Measurements from ENCODE around the gene CELSR1.
A peak's percentile ranks its signal among the peaks of the same experiment; 100 is the strongest.

CELSR1 gene

DNA sequence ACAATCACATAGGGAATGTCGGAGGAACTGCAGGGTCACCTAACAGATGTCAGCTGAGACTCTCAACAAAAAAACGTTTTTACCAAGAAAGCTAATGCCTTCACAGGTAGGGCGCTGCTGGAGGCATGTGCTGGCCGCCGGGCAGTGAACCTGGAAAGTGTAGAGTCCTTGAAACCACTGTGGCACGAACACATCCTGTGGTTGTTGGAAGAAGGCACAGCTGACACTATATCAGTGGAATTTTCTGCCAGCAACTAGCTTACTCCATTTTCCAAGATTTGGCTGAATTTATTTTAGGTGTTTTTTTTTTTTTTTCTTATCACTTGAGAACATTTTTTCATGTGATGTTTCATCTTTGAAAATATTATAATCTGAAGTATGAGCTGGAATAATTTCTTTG lies 187.7 kb downstream of the CELSR1 start:
- Histone ChIP-seq H3K27me3 (ENCODE audit: control insufficient read depth in 1 of 2, insufficient read depth in 2 of 2, low read length in 2 of 2) (no peaks in the 10 kb centered on the region), H3K4me3 (ENCODE audit: low read length in 2 of 2) (no peak overlapping the region), H3K9ac (ENCODE audit: low read length in 2 of 2) (no peak overlapping the region), H3K4me1 (ENCODE audit: control insufficient read depth, insufficient read depth, low read length) (peaks cover 3% of the 10 kb centered on the region), H3K36me3 (ENCODE audit: control insufficient read depth in 2 of 2, insufficient read depth in 2 of 2, low read length in 2 of 2) (peaks cover 58 to 76% of the 10 kb centered on the region in 2 donors), H3K27ac (ENCODE audit: low read length) (no peak overlapping the region), H3K9me3 (ENCODE audit: control insufficient read depth in 2 of 2, low read length in 2 of 2) (no peaks in the 10 kb centered on the region)

DNA sequence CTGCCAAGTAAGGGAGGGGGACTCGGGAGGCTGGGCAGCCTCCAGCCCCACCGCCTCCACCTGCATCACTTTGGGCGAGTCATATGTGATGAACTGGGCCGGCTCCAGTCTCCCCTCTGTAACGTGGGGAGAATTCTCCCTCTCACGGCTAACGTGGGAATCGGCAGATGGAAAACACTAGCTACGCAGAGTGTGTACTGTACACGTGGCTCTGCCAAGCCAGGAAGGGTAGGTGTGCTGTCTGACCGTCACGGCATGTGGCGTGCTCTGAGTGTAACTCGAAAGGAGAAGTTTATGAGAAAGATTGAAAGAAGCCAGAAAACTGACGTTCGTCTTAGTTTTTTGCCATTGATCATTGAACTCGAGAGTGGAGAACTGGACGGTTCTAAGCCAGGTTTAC lies 188.2 kb downstream of the CELSR1 start:
- Histone ChIP-seq H3K36me3 (ENCODE audit: control insufficient read depth in 2 of 2, insufficient read depth in 2 of 2, low read length in 2 of 2) (peaks cover 56 to 78% of the 10 kb centered on the region in 2 donors), H3K27me3 (ENCODE audit: control insufficient read depth in 1 of 2, insufficient read depth in 2 of 2, low read length in 2 of 2) (no peaks in the 10 kb centered on the region), H3K27ac (ENCODE audit: low read length) (no peak overlapping the region), H3K4me1 (ENCODE audit: control insufficient read depth, insufficient read depth, low read length) (peaks cover 3% of the 10 kb centered on the region), H3K9me3 (ENCODE audit: control insufficient read depth in 2 of 2, low read length in 2 of 2) (no peaks in the 10 kb centered on the region), H3K9ac (ENCODE audit: low read length in 2 of 2) (no peak overlapping the region), H3K4me3 (ENCODE audit: low read length in 2 of 2) (no peak overlapping the region)

DNA sequence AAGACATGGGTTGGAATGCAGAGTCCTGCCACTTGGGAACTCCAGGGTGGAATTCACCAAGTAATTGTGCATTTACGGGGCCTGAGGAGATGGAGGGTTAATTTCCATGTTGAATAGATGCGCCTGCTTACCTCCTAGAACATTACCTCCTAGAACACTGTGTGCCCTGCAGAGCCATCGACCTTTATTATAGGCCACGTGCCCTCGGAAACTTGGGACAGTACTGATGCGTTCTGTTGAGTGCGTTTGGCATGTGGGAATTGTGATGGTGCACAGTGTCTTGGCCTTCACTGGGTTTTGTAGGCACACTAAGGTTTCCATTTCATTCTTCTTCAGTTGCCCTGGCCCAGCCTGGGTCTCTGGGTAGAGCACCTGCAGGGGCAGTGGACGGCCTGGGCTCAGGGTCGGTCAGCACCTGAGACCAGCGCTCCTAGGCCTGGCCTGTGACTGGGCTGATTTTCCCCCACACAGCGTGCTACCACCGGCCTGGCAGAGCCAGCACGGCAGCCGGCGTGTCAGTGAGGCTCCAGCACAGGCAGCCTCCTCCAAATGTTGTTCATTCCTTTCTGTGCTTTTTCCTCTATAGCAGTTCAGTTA lies 189.2 kb downstream of the CELSR1 start:
- Histone ChIP-seq H3K9ac (ENCODE audit: low read length in 2 of 2) (no peak overlapping the region), H3K9me3 (ENCODE audit: control insufficient read depth in 2 of 2, low read length in 2 of 2) (no peaks in the 10 kb centered on the region), H3K4me3 (ENCODE audit: low read length in 2 of 2) (no peak overlapping the region), H3K27me3 (ENCODE audit: control insufficient read depth in 1 of 2, insufficient read depth in 2 of 2, low read length in 2 of 2) (no peaks in the 10 kb centered on the region), H3K27ac (ENCODE audit: low read length) (no peak overlapping the region), H3K36me3 (ENCODE audit: control insufficient read depth in 2 of 2, insufficient read depth in 2 of 2, low read length in 2 of 2) (peaks cover 60 to 75% of the 10 kb centered on the region in 2 donors), H3K4me1 (ENCODE audit: control insufficient read depth, insufficient read depth, low read length) (peaks cover 3% of the 10 kb centered on the region)

DNA sequence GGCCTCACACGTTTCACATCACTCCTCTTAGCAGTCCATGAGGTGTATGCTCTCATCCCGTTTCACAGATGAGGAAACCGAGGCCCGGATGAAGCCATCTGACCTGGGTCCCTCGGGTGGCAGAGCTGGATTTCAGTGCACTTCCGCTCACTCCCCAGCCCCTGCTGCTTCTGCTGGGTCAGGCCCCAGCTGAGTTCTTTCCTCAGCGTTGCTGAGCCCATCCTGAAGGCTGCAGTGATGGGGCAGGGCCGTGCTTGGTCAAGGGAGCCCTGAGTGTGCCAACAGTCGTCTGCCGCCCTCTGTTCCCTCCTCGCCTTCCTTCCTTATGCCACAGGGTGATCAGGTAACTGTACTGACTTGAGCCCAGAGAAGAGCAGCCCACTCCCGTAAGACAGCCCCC lies 189.8 kb downstream of the CELSR1 start:
- no peak overlapping the region for H3K27ac ChIP-seq (ENCODE audit: low read length)
- peaks cover 3% of the 10 kb centered on the region for H3K4me1 ChIP-seq (ENCODE audit: control insufficient read depth, insufficient read depth, low read length)
- no peaks in the 10 kb centered on the region for H3K9me3 ChIP-seq (ENCODE audit: control insufficient read depth in 2 of 2, low read length in 2 of 2)
- H3K27me3 ChIP-seq (ENCODE audit: control insufficient read depth in 1 of 2, insufficient read depth in 2 of 2, low read length in 2 of 2): no peaks in the 10 kb centered on the region
- peaks cover 55 to 74% of the 10 kb centered on the region in 2 donors for H3K36me3 ChIP-seq (ENCODE audit: control insufficient read depth in 2 of 2, insufficient read depth in 2 of 2, low read length in 2 of 2)
- H3K9ac ChIP-seq (ENCODE audit: low read length in 2 of 2): no peak overlapping the region
- H3K4me3 ChIP-seq (ENCODE audit: low read length in 2 of 2): no peak overlapping the region

DNA sequence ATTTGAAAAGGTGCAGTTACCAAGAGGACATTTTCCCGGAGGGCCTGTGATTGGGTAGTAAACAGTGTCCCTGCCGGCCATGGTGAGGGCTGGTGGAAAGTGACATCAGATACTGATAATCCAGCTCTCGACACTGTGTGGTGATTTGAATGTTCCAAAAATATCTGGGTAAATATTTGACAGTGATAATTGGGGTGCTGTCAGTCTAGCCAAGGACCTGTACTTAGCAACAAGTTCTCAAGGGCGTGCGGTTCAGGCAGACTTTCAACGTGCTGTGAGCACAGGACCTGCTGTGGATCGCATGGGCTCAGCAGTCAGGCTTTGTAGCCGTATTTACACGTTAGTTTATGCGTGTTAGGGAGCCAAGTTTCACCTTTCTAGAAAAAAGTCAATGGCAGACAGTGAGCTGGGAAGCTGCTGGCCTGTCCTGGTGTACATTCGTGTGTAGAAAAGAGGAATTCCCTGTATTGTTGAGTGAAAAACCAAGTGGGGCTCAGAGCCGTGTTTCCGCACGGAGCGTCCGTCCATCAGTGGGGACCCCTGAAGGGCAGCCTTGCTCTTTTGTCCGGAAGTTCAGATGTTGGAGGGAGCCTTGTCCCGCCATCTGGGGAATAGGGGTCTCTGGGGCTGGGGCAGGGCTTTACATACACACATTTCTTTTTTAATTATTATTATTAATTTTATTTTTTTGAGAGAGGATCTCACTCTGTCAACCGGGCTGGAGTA lies 190.6 kb downstream of the CELSR1 start:
- Histone ChIP-seq H3K9me3 (ENCODE audit: control insufficient read depth in 2 of 2, low read length in 2 of 2) (no peaks in the 10 kb centered on the region), H3K27ac (ENCODE audit: low read length) (no peak overlapping the region), H3K4me3 (ENCODE audit: low read length in 2 of 2) (no peak overlapping the region), H3K27me3 (ENCODE audit: control insufficient read depth in 1 of 2, insufficient read depth in 2 of 2, low read length in 2 of 2) (no peaks in the 10 kb centered on the region), H3K4me1 (ENCODE audit: control insufficient read depth, insufficient read depth, low read length) (peaks cover 3% of the 10 kb centered on the region), H3K9ac (ENCODE audit: low read length in 2 of 2) (no peak overlapping the region), H3K36me3 (ENCODE audit: control insufficient read depth in 2 of 2, insufficient read depth in 2 of 2, low read length in 2 of 2) (peaks cover 49 to 71% of the 10 kb centered on the region in 2 donors)

DNA sequence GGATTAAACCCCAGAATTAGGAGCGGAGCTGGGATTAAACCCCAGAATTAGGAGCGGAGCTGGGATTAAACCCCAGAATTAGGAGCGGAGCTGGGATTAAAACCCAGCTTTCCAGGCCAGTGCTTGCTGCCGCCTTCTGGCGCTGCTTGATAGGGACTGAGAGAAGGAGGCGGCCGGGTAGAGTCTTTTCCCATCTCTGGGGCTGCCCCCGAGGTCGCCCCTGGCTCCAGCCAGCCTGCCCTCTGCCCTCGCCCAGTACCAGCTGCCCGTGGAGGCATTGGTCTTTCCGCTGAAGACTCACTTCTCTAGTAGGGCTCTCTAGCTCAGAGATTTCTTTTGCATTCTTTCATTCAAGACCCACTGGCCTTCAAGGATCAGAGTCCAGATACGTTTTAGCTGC lies 196.7 kb downstream of the CELSR1 start:
- H3K27ac ChIP-seq (ENCODE audit: low read length): no peak overlapping the region

DNA sequence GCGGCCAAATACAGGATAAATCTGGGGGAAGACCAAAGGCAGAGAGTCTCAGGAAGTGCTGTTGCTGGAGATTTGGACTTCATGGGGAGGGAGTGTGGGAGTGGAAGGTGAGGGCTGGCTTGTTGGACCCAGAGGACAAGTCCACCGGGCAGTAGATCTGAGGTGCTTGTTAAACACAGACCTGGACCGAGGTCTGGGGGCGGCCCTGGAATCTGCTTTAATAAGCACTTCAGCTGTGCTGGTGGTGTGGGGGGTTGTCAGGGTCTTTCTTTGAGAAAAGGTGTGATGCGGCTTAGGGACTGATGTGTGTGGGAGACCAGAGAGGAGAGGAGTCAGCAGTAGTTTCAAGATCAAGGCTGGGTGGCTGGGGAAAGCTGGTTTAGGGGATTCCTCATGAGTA lies 197.5 kb downstream of the CELSR1 start:
- Histone ChIP-seq H3K9ac (ENCODE audit: low read length in 2 of 2) (no peak overlapping the region), H3K27ac (ENCODE audit: low read length) (no peak overlapping the region), H3K4me1 (ENCODE audit: control insufficient read depth, insufficient read depth, low read length) (peaks cover 18% of the 10 kb centered on the region), H3K4me3 (ENCODE audit: low read length in 2 of 2) (no peak overlapping the region), H3K36me3 (ENCODE audit: control insufficient read depth in 2 of 2, insufficient read depth in 2 of 2, low read length in 2 of 2) (peaks cover 31 to 48% of the 10 kb centered on the region in 2 donors), H3K27me3 (ENCODE audit: control insufficient read depth in 1 of 2, insufficient read depth in 2 of 2, low read length in 2 of 2) (no peaks in the 10 kb centered on the region), H3K9me3 (ENCODE audit: control insufficient read depth in 2 of 2, low read length in 2 of 2) (no peaks in the 10 kb centered on the region)

More for the DNA sequence above, 196.7 kb downstream of the CELSR1 start:
- no peaks in the 10 kb centered on the region for H3K9me3 ChIP-seq (ENCODE audit: control insufficient read depth in 2 of 2, low read length in 2 of 2)
- no peak overlapping the region for H3K9ac ChIP-seq (ENCODE audit: low read length in 2 of 2)
- peaks cover 33 to 52% of the 10 kb centered on the region in 2 donors for H3K36me3 ChIP-seq (ENCODE audit: control insufficient read depth in 2 of 2, insufficient read depth in 2 of 2, low read length in 2 of 2)
- no peaks in the 10 kb centered on the region for H3K27me3 ChIP-seq (ENCODE audit: control insufficient read depth in 1 of 2, insufficient read depth in 2 of 2, low read length in 2 of 2)
- H3K4me3 ChIP-seq (ENCODE audit: low read length in 2 of 2): no peak overlapping the region
- H3K4me1 ChIP-seq (ENCODE audit: control insufficient read depth, insufficient read depth, low read length): peaks cover 18% of the 10 kb centered on the region

DNA sequence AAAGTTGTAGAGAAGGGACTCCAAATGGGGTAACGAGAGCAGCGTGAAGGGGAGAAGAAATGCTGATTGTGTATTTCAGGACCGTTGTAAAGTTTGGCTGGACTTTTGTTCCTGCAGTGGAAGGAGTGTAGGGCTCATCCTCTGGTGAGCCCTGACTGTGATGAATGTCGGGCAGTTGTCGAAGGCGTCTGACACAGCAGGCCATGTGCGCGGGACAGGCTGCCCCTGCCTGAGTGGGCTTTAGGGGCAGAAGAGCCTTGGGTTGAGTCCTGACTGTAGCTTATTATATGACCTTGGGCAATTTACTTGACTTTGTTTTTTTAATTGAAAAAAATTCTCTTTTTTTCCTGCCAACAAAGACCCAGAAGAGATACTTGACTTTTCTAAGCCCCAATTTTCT lies 198.8 kb downstream of the CELSR1 start:
- H3K27ac ChIP-seq (ENCODE audit: low read length): no peak overlapping the region

DNA sequence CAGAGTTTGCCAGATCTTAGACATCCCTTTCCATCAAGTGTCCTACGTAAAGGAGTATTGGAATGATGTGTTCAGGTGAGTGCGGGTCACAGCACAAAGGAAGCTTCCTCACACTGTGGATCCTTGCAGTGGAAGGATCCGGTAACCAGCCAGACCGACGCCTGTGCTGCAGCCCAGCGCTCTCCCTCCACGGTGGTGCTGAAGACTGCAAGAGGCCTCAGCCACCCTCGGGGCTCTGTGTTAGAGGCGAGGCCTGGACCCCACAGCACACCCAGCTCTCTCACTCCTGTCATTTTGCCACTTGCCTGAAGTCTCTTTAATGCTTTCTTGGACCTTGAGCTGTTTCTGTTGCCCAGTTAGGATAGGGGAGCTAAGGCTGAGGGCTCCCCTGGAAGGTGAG lies 199.6 kb downstream of the CELSR1 start:
- peaks cover 21 to 32% of the 10 kb centered on the region in 2 donors for H3K36me3 ChIP-seq (ENCODE audit: control insufficient read depth in 2 of 2, insufficient read depth in 2 of 2, low read length in 2 of 2)
- no peak overlapping the region for H3K27ac ChIP-seq (ENCODE audit: low read length)
- peaks cover 18% of the 10 kb centered on the region for H3K4me1 ChIP-seq (ENCODE audit: control insufficient read depth, insufficient read depth, low read length)
- no peak overlapping the region for H3K4me3 ChIP-seq (ENCODE audit: low read length in 2 of 2)
- no peaks in the 10 kb centered on the region for H3K27me3 ChIP-seq (ENCODE audit: control insufficient read depth in 1 of 2, insufficient read depth in 2 of 2, low read length in 2 of 2)
- no peaks in the 10 kb centered on the region for H3K9me3 ChIP-seq (ENCODE audit: control insufficient read depth in 2 of 2, low read length in 2 of 2)
- H3K9ac ChIP-seq (ENCODE audit: low read length in 2 of 2): no peak overlapping the region

More for the DNA sequence above, 198.8 kb downstream of the CELSR1 start:
- H3K9ac ChIP-seq (ENCODE audit: low read length in 2 of 2): no peak overlapping the region
- peaks cover 18% of the 10 kb centered on the region for H3K4me1 ChIP-seq (ENCODE audit: control insufficient read depth, insufficient read depth, low read length)
- peaks cover 24 to 37% of the 10 kb centered on the region in 2 donors for H3K36me3 ChIP-seq (ENCODE audit: control insufficient read depth in 2 of 2, insufficient read depth in 2 of 2, low read length in 2 of 2)
- no peaks in the 10 kb centered on the region for H3K27me3 ChIP-seq (ENCODE audit: control insufficient read depth in 1 of 2, insufficient read depth in 2 of 2, low read length in 2 of 2)
- no peak overlapping the region for H3K4me3 ChIP-seq (ENCODE audit: low read length in 2 of 2)
- H3K9me3 ChIP-seq (ENCODE audit: control insufficient read depth in 2 of 2, low read length in 2 of 2): no peaks in the 10 kb centered on the region

DNA sequence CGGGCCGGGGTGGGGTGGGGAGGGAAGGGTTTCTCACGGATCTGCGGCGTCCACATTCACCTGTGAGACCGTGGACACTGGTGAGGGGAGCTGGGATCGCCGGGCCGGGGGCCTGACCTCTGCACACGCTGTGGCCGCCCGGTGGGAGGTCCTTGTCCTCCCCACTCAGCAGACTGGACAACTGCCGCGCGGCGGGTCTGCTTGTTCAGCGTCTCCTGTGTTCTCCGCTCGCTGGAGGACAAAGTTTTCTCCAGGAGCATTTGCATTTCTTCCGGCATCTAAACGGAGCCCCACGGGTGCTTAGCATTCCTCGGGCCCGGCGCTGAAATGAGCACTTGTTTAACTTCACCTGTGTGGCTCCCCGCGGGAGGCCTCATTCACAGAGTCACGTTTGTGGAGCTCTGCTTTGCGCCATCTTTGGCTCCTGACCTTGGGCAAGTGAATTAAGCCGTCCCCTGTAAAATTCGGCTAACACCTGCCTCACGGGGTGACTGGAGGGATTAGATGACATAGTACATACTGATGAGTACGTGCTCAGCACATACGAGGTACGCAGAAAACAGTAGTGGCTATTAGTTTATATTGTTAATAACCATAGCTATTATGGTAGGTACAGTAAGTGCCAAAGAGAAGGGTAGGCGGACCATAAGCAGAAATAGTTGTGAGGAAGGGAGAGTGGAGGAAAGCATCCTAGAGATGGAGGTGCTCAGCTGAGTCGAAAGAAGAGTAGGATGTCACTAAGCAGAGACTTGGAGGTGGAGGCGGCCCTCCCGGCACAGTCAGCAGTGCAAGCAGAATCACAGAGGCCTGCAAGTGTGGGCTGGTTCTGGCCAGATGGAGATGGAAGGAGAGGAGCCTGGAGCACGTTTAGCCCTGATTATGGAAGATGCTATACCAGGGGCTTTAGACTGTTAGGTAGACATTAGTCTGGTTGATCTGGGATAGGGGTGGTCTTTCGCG lies 201.0 kb downstream of the CELSR1 start:
- H3K36me3 ChIP-seq (ENCODE audit: control insufficient read depth in 2 of 2, insufficient read depth in 2 of 2, low read length in 2 of 2): peaks cover 14 to 22% of the 10 kb centered on the region in 2 donors
- H3K9me3 ChIP-seq (ENCODE audit: control insufficient read depth in 2 of 2, low read length in 2 of 2): no peaks in the 10 kb centered on the region
- no peaks in the 10 kb centered on the region for H3K27me3 ChIP-seq (ENCODE audit: control insufficient read depth in 1 of 2, insufficient read depth in 2 of 2, low read length in 2 of 2)
- H3K27ac ChIP-seq (ENCODE audit: low read length): no peak overlapping the region
- peak overlapping the region; percentile 59 to 89 for H3K4me3 ChIP-seq (ENCODE audit: low read length in 2 of 2)
- H3K9ac ChIP-seq (ENCODE audit: low read length in 2 of 2): peak overlapping the region; percentile 56 to 92
- H3K4me1 ChIP-seq (ENCODE audit: control insufficient read depth, insufficient read depth, low read length): peaks cover 18% of the 10 kb centered on the region
